AG04449 (cell line): Measurements from ENCODE around the gene TNNT2.

Experiments
- CTCF ChIA-PET: fragments of 350-600 bp; formaldehyde crosslinking; extraction: SDS; loops from one replicate; lab custom pipeline; 2021; ENCODE audit warnings: antibody characterized with exemption; lab: Yijun Ruan, JAX
- POLR2A ChIA-PET: fragments of 400-600, 350-600 bp; formaldehyde crosslinking; extraction: SDS; loops from one replicate; lab custom pipeline; 2020; ENCODE audit warnings: antibody characterized with exemption, inconsistent platforms; lab: Yijun Ruan, JAX
- DNase-seq: peaks from one replicate; pipeline ENCODE4 v3.0.0-alpha.2; 2010; ENCODE audit warnings: low read depth, low spot score
- H3K4me3 ChIP-seq: 2 replicates; pipeline ENCODE4 v1.5.1; 2011; ENCODE audit warnings: low read depth, mild to moderate bottlenecking, control low read depth, low read length
- CTCF ChIP-seq: IDR thresholded peaks from one replicate; pipeline ENCODE4 v1.5.1; 2011; ENCODE audit warnings: mild to moderate bottlenecking, moderate library complexity, low read length, control low read depth, inconsistent platforms; ENCODE audit not compliant: insufficient read depth; ENCODE audit errors: missing control alignments

TNNT2 gene

GRCh38 chr1:201357211-201357610 is 20.3 kb downstream of the TNNT2 start:
- no peak for DNase-seq
- ChIA-PET CTCF (interaction anchor here (1.3 to 11.7 kb wide), 3 partner anchors 10 to 105 kb away, joined by 4 to 349 read pairs (median 195); no protein-coding TSS in a partner anchor), POLR2A (no interaction called here)
- TF ChIP-seq CTCF: no peak
- no peak overlapping the region for H3K4me3 ChIP-seq

DNA sequence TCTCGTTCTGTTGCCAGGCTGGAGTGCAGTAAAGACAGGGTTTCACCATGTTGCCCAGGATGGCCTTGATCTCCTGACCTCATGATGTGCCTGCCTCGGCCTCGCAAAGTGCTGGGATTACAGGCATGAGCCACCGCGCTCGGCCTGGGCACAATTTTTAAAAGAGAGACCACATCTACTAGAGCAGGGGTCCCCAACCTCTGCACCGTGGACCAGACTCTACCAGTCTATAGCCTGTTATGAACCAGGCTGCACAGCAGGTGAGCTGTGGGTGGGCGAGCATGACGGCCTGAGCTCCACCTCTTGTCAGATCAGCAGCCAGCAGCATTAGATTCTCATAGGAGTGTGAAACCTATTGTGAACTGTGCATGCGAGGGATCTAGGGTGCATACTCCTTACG is 20.8 kb downstream of the TNNT2 start:
- ChIA-PET POLR2A (no interaction called here), CTCF (interaction anchor here (4.3 to 11.7 kb wide), 3 partner anchors 10 to 104 kb away, joined by 19 to 349 read pairs (median 195); no protein-coding TSS in a partner anchor)
- no peak overlapping the region for H3K4me3 ChIP-seq
- no peak for DNase-seq
- TF ChIP-seq CTCF: no peak

DNA sequence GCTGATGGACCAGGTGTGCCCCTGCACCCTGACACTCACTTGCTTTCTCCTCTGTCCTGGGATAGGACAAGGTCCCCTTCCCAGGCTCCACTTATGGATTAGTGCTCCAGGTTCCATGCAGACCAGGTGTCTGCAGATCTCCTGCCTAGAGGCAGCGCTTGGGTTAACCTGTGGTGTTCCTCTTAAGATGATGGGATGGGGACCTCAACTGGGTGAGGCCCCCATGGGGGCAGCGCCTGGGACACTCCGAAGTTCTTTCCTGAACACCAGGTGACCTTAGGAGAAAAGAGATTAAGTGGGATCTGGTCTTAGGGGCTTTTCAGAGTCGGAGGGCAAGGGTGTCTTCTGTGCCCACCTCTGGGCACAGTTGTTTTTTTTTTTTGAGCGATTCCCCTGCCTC is 21.2 kb downstream of the TNNT2 start:
- no peak for TF ChIP-seq CTCF
- ChIA-PET POLR2A (no interaction called here), CTCF (interaction anchor here (2.6 to 11.4 kb wide), 3 partner anchors 9 to 102 kb away, joined by 13 to 195 read pairs (median 19); no protein-coding TSS in a partner anchor)
- no peak overlapping the region for H3K4me3 ChIP-seq
- DNase-seq: no peak

DNA sequence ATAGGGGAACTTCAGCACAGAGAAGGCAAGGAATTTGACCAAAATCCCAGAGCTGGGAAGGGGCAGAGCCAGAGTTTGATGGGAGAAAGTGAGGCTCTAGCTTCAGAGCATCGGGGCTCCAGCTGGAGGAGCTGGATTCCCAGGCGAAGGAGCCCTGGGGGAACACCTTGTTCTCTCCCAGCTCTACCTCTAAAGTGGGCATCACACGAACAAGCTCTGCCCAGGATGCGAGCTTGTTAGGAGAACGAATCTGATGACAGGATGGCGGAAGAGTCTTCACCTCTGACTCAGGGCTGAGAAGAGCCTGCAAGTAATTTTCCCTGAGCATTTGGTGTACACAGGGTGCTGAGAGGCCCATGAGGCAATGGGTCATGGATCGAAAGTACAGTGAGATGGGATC is 22.0 kb downstream of the TNNT2 start:
- no peak for TF ChIP-seq CTCF
- H3K4me3 ChIP-seq: no peak overlapping the region
- no peak for DNase-seq
- CTCF ChIA-PET: interaction anchor here (1.7 to 11.4 kb wide), 4 partner anchors 8 to 101 kb away, joined by 3 to 195 read pairs (median 16); no protein-coding TSS in a partner anchor
- POLR2A ChIA-PET: no interaction called here

GRCh38 chr1:201354901-201355295 is 22.6 kb downstream of the TNNT2 start:
- no peak for TF ChIP-seq CTCF
- POLR2A ChIA-PET: no interaction called here
- no peak for DNase-seq
- CTCF ChIA-PET: interaction anchor here (0.7 to 11.4 kb wide), 6 partner anchors 8 to 128 kb away, joined by 3 to 195 read pairs (median 8); no protein-coding TSS in a partner anchor
- no peak overlapping the region for H3K4me3 ChIP-seq

DNA sequence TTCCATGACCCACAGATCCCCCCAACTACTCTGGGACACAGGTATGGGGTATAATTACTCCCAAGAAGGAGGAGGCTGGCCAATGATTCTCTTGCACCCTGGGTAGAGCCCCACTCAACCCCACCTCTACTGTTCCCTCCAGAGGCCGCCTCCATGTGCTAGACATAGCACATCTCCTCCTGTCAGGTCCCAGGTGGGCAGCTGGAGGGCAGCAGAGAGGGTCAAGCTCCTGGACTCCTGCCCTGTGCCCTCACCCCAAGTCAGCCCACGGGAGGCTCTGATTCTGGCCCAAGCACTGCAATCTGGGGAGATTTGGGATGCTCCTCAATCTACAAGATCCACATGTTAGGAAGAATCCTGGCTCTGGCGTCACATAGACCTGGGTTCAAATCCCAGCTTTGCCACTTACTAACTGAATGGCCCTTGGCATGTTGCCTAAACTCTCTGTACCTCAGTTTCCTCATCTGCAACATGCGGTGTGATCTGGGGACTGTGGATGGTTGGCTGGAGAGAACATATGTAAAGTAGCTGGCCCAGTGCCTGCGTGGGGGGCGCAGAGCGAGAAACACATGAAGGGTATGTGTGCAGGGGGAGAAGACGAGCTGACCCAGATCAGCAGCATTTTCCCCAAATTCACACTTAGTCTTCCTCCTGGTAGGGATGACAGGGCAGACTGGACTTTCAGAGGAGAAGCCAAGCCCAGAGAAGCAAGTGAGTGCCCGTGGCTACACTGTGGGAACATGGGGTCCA is 23.2 kb downstream of the TNNT2 start:
- no peak for TF ChIP-seq CTCF
- no peak for DNase-seq
- no peak overlapping the region for H3K4me3 ChIP-seq
- ChIA-PET POLR2A (no interaction called here), CTCF (interaction anchor here (0.7 to 11.4 kb wide), 7 partner anchors 7 to 127 kb away, joined by 3 to 195 read pairs (median 9); no protein-coding TSS in a partner anchor)
